ENCODE data around the gene LIMA1.

DNA sequence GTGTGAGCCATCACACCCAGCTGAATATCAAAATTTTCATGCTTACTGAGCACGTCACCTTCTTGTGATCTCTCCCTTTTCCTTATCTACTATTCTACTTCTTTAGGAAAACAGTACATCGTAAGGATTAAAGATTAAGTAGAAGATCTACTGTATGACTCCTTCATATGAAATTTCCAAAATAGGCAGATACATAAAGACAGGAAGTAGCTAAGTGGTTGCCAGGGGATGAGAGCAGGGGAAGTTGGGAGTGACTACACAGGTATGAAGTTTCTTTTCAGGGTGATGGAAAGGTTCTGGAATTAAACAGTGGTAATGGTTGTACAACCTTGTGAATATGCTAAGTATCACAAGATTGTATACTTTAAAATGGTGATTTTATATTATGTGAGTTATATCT, 79.6 kb downstream of the LIMA1 start:
- TF ChIP-seq, protein P1, sequence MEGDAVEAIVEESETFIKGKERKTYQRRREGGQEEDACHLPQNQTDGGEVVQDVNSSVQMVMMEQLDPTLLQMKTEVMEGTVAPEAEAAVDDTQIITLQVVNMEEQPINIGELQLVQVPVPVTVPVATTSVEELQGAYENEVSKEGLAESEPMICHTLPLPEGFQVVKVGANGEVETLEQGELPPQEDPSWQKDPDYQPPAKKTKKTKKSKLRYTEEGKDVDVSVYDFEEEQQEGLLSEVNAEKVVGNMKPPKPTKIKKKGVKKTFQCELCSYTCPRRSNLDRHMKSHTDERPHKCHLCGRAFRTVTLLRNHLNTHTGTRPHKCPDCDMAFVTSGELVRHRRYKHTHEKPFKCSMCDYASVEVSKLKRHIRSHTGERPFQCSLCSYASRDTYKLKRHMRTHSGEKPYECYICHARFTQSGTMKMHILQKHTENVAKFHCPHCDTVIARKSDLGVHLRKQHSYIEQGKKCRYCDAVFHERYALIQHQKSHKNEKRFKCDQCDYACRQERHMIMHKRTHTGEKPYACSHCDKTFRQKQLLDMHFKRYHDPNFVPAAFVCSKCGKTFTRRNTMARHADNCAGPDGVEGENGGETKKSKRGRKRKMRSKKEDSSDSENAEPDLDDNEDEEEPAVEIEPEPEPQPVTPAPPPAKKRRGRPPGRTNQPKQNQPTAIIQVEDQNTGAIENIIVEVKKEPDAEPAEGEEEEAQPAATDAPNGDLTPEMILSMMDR (conservative IDR thresholded peaks at IDR 0.05) = no peak
- TF ChIP-seq ZFX (IDR thresholded peaks at IDR 0.05) = no peak
